CD4-positive, CD25-positive, alpha-beta regulatory T cell (primary cell): ENCODE results near the gene CCDC9B. TPM values are rescaled to one million over a fixed set of nuclear protein-coding genes. Genes with fewer than 3 reads are reported as not detected.

Source experiments
- ATAC-seq, 2 donors: fragments of 150-1000 bp; cut with Tn5 transposase; one replicate each; pipeline ENCODE4 v1.10.0; 2021; ENCODE audit warnings: low read depth in 2 of 2, moderate number of reproducible peaks in 2 of 2, moderate library complexity in 1 of 2
- DNase-seq, 3 donors: peaks; one replicate each; pipeline versions ENCODE4 v3.0.0 to v3.0.0-alpha.2; 2012 to 2022; ENCODE audit warnings: mixed read lengths in 1 of 3
- H3K27ac ChIP-seq: one replicate; pipeline ENCODE4 v1.7.0; 2013; ENCODE audit warnings: mild to moderate bottlenecking, low read length; ENCODE audit not compliant: insufficient read depth, poor library complexity, severe bottlenecking
- H3K27me3 ChIP-seq: one replicate; pipeline ENCODE4 v1.7.0; 2013; ENCODE audit warnings: low read length; ENCODE audit not compliant: control insufficient read depth, insufficient read depth
- H3K36me3 ChIP-seq: one replicate; pipeline ENCODE4 v1.7.0; 2013; ENCODE audit warnings: mild to moderate bottlenecking, low read length, moderate library complexity; ENCODE audit not compliant: control insufficient read depth, insufficient read depth
- H3K4me1 ChIP-seq: 2 replicates; pipeline ENCODE4 v1.7.0; 2013; ENCODE audit warnings: mild to moderate bottlenecking, low read length; ENCODE audit not compliant: insufficient read depth, control insufficient read depth, poor library complexity, severe bottlenecking
- H3K4me3 ChIP-seq: one replicate; pipeline ENCODE4 v1.7.0; 2013; ENCODE audit warnings: low read depth, mild to moderate bottlenecking, low read length, moderate library complexity
- H3K9me3 ChIP-seq, 2 experiments: 1 replicate in 1 of 2; 2 replicates in 1 of 2; pipeline ENCODE4 v1.7.0; 2013; ENCODE audit warnings: low read length in 2 of 2, mild to moderate bottlenecking in 1 of 2, moderate library complexity in 1 of 2; ENCODE audit not compliant: control insufficient read depth in 2 of 2
- H3K27ac Mint-ChIP-seq, 3 donors: one replicate each; pipeline ENCODE4 v1.8.0; 2020 to 2022; ENCODE audit warnings: mild to moderate bottlenecking in 3 of 3, mixed read lengths in 3 of 3, moderate library complexity in 2 of 3
- H3K27me3 Mint-ChIP-seq: one replicate; pipeline ENCODE4 v1.8.0; 2022; ENCODE audit warnings: mild to moderate bottlenecking, mixed read lengths
- H3K36me3 Mint-ChIP-seq: one replicate; pipeline ENCODE4 v1.8.0; 2020; ENCODE audit warnings: mixed read lengths
- H3K4me1 Mint-ChIP-seq, 4 donors: one replicate each; pipeline ENCODE4 v1.8.0; 2020 to 2022; ENCODE audit warnings: mixed read lengths in 4 of 4, mild to moderate bottlenecking in 1 of 4
- H3K4me3 Mint-ChIP-seq, 4 donors: one replicate each; pipeline ENCODE4 v1.8.0; 2020 to 2022; ENCODE audit warnings: mild to moderate bottlenecking in 4 of 4, mixed read lengths in 4 of 4, moderate library complexity in 3 of 4
- H3K9me3 Mint-ChIP-seq, 7 donors: one replicate each; pipeline ENCODE4 v1.8.0; 2020 to 2022; ENCODE audit warnings: mixed read lengths in 7 of 7, mild to moderate bottlenecking in 3 of 7, moderate library complexity in 2 of 7
- polyA plus RNA-seq, 4 donors: library from polyadenylated mRNA; unstranded; fragments of 300-500 nt; fragmentation: Illumina TruSeq; gene quantifications; one replicate each; pipeline ENCODE4 v1.2.3, GENCODE V29; 2021
- total RNA-seq: library from RNA; stranded (reverse); gene quantifications from one replicate; pipeline ENCODE4 v1.2.3, GENCODE V29; 2022

The CCDC9B gene
- total RNA-seq = 3.7 TPM
- under 1 TPM in 1 of 4 donors, not detected in 3; 0.10 TPM for polyA plus RNA-seq

DNA sequence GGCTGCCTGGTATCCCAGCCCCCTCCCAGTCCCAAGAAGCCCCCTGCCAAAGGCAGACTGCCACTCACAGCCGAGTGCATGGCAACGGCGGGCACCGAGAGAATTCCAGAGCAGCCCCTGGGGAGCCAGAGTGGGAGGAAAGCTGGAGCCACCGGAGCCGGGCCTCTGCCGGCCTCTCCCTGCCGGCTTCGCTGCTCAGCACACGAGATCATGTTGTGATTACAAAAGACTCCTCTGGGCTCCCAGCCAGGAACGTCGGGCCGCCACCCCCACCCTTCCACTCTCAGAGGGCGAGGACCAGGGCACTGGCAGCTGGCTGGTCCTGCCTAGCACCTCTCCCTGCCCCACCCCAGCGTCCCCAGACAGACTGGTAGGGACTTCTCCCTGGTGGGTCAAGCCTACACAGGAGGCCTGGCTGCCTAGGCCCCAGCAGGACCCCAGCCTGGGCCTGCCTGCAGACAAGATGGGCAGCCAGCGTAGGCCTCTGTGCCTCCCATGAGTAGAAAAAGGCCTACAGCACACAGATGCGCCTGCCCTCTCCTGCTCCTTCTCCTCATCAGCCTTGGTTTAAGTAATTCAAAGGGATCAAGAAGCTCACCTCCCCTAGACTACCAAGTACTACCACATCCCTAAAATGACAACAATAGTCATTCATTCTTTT lies at the start of gene CCDC9B:
CCDC9B (minus strand) TSS at position 200 of the 661 bp plus-strand sequence; CDS start at position 80, 120 bp downstream.
- Mint-ChIP-seq H3K9me3 (no peaks in the 10 kb centered on the region), H3K4me3 (no peak within 1 kb of the TSS), H3K27ac (no peak within 1 kb of the TSS), H3K27me3 (peaks cover 5% of the 10 kb centered on the region), H3K36me3 (no peaks in the 10 kb centered on the region), H3K4me1 (peaks cover 0 to 9% (median 6%) of the 10 kb centered on the region in 4 donors)
- DNase-seq = no peak
- Histone ChIP-seq H3K27me3 (no peaks in the 10 kb centered on the region), H3K36me3 (no peaks in the 10 kb centered on the region), H3K27ac (no peak within 1 kb of the TSS), H3K9me3 (no peaks in the 10 kb centered on the region), H3K4me1 (peaks cover 12% of the 10 kb centered on the region), H3K4me3 (no peak within 1 kb of the TSS)
- ATAC-seq = no peak

GRCh38 chr15:40389824-40390595 lies 49.3 kb upstream of the CCDC9B start:
- H3K36me3 Mint-ChIP-seq = peaks cover 46% of the 10 kb centered on the region
- peak overlapping the region in 1 of 3 donors; percentile 75 for H3K27ac Mint-ChIP-seq
- H3K36me3 ChIP-seq = peaks cover 46% of the 10 kb centered on the region

GRCh38 chr15:40388941-40389823 lies 48.4 kb upstream of the CCDC9B start:
- H3K36me3 ChIP-seq = peaks cover 46% of the 10 kb centered on the region
- DNase-seq (no peak), ATAC-seq (no peak)
- Mint-ChIP-seq H3K27ac (peak overlapping the region in 1 of 3 donors; percentile 75), H3K4me3 (no peak overlapping the region), H3K4me1 (peaks cover 0 to 13% (median 7%) of the 10 kb centered on the region in 4 donors), H3K9me3 (no peaks in the 10 kb centered on the region), H3K36me3 (peaks cover 46% of the 10 kb centered on the region), H3K27me3 (no peaks in the 10 kb centered on the region)
- H3K4me3 ChIP-seq = no peak overlapping the region
- no peaks in the 10 kb centered on the region for H3K9me3 ChIP-seq
- H3K27me3 ChIP-seq = no peaks in the 10 kb centered on the region
- H3K27ac ChIP-seq = no peak overlapping the region
- H3K4me1 ChIP-seq = no peaks in the 10 kb centered on the region

More at GRCh38 chr15:40389824-40390595, 49.3 kb upstream of the CCDC9B start:
- Histone ChIP-seq H3K4me1 (no peaks in the 10 kb centered on the region), H3K4me3 (no peak overlapping the region), H3K27me3 (no peaks in the 10 kb centered on the region), H3K27ac (no peak overlapping the region), H3K9me3 (no peaks in the 10 kb centered on the region)
- no peak overlapping the region for H3K4me3 Mint-ChIP-seq
- no peaks in the 10 kb centered on the region for H3K27me3 Mint-ChIP-seq
- H3K4me1 Mint-ChIP-seq = peaks cover 0 to 8% (median 1%) of the 10 kb centered on the region in 4 donors
- ATAC-seq (no peak), DNase-seq (no peak)
- H3K9me3 Mint-ChIP-seq = no peaks in the 10 kb centered on the region

GRCh38 chr15:40386480-40386879 lies 45.7 kb upstream of the CCDC9B start:
- ATAC-seq (no peak), DNase-seq (no peak)
- no peaks in the 10 kb centered on the region for H3K9me3 Mint-ChIP-seq
- peaks cover 29% of the 10 kb centered on the region for H3K36me3 ChIP-seq
- peaks cover 7% of the 10 kb centered on the region for H3K27me3 Mint-ChIP-seq
- no peak overlapping the region for H3K27ac ChIP-seq
- H3K4me3 Mint-ChIP-seq = no peak overlapping the region
- H3K4me1 Mint-ChIP-seq = peaks cover 6 to 24% (median 19%) of the 10 kb centered on the region in 4 donors
- H3K4me3 ChIP-seq = no peak overlapping the region
- H3K36me3 Mint-ChIP-seq = peaks cover 36% of the 10 kb centered on the region
- no peaks in the 10 kb centered on the region for H3K9me3 ChIP-seq
- H3K27ac Mint-ChIP-seq = peak overlapping the region in 1 of 3 donors; percentile 79
- no peaks in the 10 kb centered on the region for H3K27me3 ChIP-seq
- H3K4me1 ChIP-seq = peaks cover 10% of the 10 kb centered on the region

DNA sequence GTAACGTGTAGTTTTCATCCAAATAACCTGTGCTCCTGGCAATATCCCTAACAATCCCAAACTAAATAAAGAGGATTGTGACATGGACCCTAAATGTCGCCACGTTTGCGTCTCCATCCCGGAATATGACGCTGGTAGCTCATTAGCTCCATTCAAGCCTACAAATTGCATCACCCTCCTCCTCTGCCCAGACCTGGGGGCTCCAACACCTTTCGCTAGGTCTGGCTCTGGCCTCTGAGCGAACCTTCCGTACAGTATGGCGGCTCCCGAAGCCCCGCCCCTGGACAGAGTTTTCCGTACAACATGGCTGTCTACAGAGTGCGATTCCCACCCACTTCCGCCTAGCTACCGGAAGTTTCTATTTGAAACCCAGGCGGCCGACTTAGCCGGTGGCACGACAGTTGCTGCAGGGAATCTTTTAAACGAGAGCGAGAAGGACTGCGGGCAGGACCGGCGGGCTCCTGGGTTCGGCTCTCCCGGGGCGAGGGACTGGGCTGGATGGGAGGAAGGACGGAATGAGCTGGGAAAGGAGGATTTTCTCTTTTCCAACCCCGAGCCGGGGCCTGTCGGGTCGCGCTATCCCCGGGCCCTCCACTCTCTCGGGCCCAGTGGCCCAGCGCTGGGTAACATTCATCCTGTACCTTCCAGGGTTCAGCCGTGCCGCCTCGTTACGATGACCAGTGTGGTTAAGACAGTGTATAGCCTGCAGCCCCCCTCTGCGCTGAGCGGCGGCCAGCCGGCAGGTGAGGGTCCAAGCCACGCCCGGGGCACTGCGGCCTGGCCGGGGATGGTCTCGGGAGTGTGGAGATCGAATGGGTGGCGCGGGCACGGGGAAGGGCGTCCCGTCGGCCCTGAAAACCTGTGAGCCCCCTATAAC lies 42.1 kb upstream of the CCDC9B start, which contains the start of gene KNSTRN:
KNSTRN (plus strand) TSS at position 142 of the 877 bp plus-strand sequence; CDS start at position 257, 115 bp downstream.
- DNase-seq (peak; percentile 87 to 96 (median 91)), ATAC-seq (peak; percentile 98)
- Mint-ChIP-seq H3K4me3 (peak within 1 kb of the TSS; percentile 94 to 100 (median 98)), H3K9me3 (peaks cover 0 to 1% (median 0%) of the 10 kb centered on the region in 7 donors), H3K27ac (peak within 1 kb of the TSS; percentile 32 to 95 (median 92)), H3K36me3 (peaks cover 19% of the 10 kb centered on the region), H3K4me1 (peaks cover 6 to 22% (median 18%) of the 10 kb centered on the region in 4 donors), H3K27me3 (peaks cover 7% of the 10 kb centered on the region)
- H3K4me3 ChIP-seq = peak within 1 kb of the TSS; percentile 86
- H3K27me3 ChIP-seq = no peaks in the 10 kb centered on the region
- peaks cover 14% of the 10 kb centered on the region for H3K36me3 ChIP-seq
- H3K4me1 ChIP-seq = peaks cover 10% of the 10 kb centered on the region
- H3K27ac ChIP-seq = no peak within 1 kb of the TSS
- H3K9me3 ChIP-seq = no peaks in the 10 kb centered on the region

- ATAC-seq (no peak), DNase-seq (no peak)
- Histone ChIP-seq H3K36me3 (peaks cover 7% of the 10 kb centered on the region), H3K27ac (no peak overlapping the region), H3K9me3 (no peaks in the 10 kb centered on the region), H3K4me1 (peaks cover 10% of the 10 kb centered on the region), H3K27me3 (no peaks in the 10 kb centered on the region), H3K4me3 (no peak overlapping the region)
- Mint-ChIP-seq H3K9me3 (peaks cover 0 to 1% (median 0%) of the 10 kb centered on the region in 7 donors), H3K4me3 (peak overlapping the region in 2 of 4 donors; percentile 8 to 100), H3K4me1 (peaks cover 6 to 22% (median 18%) of the 10 kb centered on the region in 4 donors), H3K36me3 (peaks cover 11% of the 10 kb centered on the region), H3K27ac (peak overlapping the region in 1 of 3 donors; percentile 92), H3K27me3 (peaks cover 7% of the 10 kb centered on the region)
These were observed 41.2 kb upstream of the CCDC9B start for GRCh38 chr15:40381818-40382529.
